Measurements from ENCODE around the gene PLEKHA7.
"Not testable (repeated sequence)": the region's sequence is repeated elsewhere in the genome, so short reads cannot be mapped to it uniquely, and the experiment has no call there.

Gene PLEKHA7

GRCh38 chr11:17004486-17005148 is 9.6 kb downstream of the PLEKHA7 start:
- no peak for DNase-seq

GRCh38 chr11:17003426-17003825 is 10.8 kb downstream of the PLEKHA7 start:
- no peak for DNase-seq

- DNase-seq = no peak
Measured at GRCh38 chr11:17002543-17002942, 11.7 kb downstream of the PLEKHA7 start.

- no peak for DNase-seq
Measured at GRCh38 chr11:17001806-17002205, 12.4 kb downstream of the PLEKHA7 start.

- DNase-seq = no peak
Measured at GRCh38 chr11:17000987-17001386, 13.2 kb downstream of the PLEKHA7 start.

GRCh38 chr11:17000253-17000652 is 14.0 kb downstream of the PLEKHA7 start:
- not testable (repeated sequence) for DNase-seq

- no peak for DNase-seq
Measured at GRCh38 chr11:16999116-16999515, 15.1 kb downstream of the PLEKHA7 start.

- DNase-seq = no peak
Measured at GRCh38 chr11:16997624-16998023, 16.6 kb downstream of the PLEKHA7 start.

GRCh38 chr11:16993495-16993894 is 20.7 kb downstream of the PLEKHA7 start:
- DNase-seq = no peak

- no peak for DNase-seq
Measured at GRCh38 chr11:16992846-16993245, 21.4 kb downstream of the PLEKHA7 start.

- no peak for DNase-seq
Measured at GRCh38 chr11:16989554-16989953, 24.7 kb downstream of the PLEKHA7 start.

- DNase-seq = no peak
Measured at GRCh38 chr11:16987205-16987568, 27.0 kb downstream of the PLEKHA7 start.

- peak; percentile 19 for DNase-seq
Measured at GRCh38 chr11:16986434-16987204, 27.6 kb downstream of the PLEKHA7 start.

GRCh38 chr11:16985297-16985696 is 28.9 kb downstream of the PLEKHA7 start:
- DNase-seq = no peak

- no peak for DNase-seq
Measured at GRCh38 chr11:16984229-16984628, 30.0 kb downstream of the PLEKHA7 start.

GRCh38 chr11:16982809-16983208 is 31.4 kb downstream of the PLEKHA7 start:
- no peak for DNase-seq

- DNase-seq = no peak
Measured at GRCh38 chr11:16982256-16982671, 31.9 kb downstream of the PLEKHA7 start.

GRCh38 chr11:16981651-16982194 is 32.5 kb downstream of the PLEKHA7 start:
- DNase-seq = no peak

GRCh38 chr11:16979703-16980622 is 34.3 kb downstream of the PLEKHA7 start:
- DNase-seq = no peak

- no peak for DNase-seq
Measured at GRCh38 chr11:16977994-16978315, 36.3 kb downstream of the PLEKHA7 start.

- DNase-seq = no peak
Measured at GRCh38 chr11:16977136-16977993, 36.8 kb downstream of the PLEKHA7 start.

GRCh38 chr11:16976379-16976778 is 37.8 kb downstream of the PLEKHA7 start:
- no peak for DNase-seq

Measured in T-helper 9 cell (primary cell).